ENCODE results near the gene TAF3. TPM values are rescaled to one million over a fixed set of nuclear protein-coding genes. Genes with fewer than 3 reads are reported as not detected.

The TAF3 gene
- total RNA-seq, 1 donor from 2014 or later: 9.1 TPM

GRCh38 chr10:8009031-8009430 lies 190.7 kb downstream of the TAF3 start:
- DNase-seq (ENCODE audit: extremely low spot score, unreplicated experiment): no peak
- H3K27me3 Mint-ChIP-seq (ENCODE audit: unreplicated experiment): no peaks in the 10 kb centered on the region
- no peak overlapping the region for H3K27ac Mint-ChIP-seq (ENCODE audit: unreplicated experiment)
- TF ChIP-seq CTCF (IDR thresholded peaks at IDR 0.05): no peak
- H3K9me3 Mint-ChIP-seq (ENCODE audit: unreplicated experiment): peaks cover 11% of the 10 kb centered on the region
- H3K4me1 Mint-ChIP-seq (ENCODE audit: unreplicated experiment): no peaks in the 10 kb centered on the region
- H3K4me3 Mint-ChIP-seq (ENCODE audit: unreplicated experiment): no peak overlapping the region
- peaks cover 20% of the 10 kb centered on the region for H3K36me3 Mint-ChIP-seq (ENCODE audit: unreplicated experiment)

GRCh38 chr10:8013006-8013405 lies 194.7 kb downstream of the TAF3 start:
- no peak overlapping the region for H3K27ac Mint-ChIP-seq (ENCODE audit: unreplicated experiment)
- no peak overlapping the region for H3K4me3 Mint-ChIP-seq (ENCODE audit: unreplicated experiment)
- H3K9me3 Mint-ChIP-seq (ENCODE audit: unreplicated experiment): no peaks in the 10 kb centered on the region
- H3K27me3 Mint-ChIP-seq (ENCODE audit: unreplicated experiment): no peaks in the 10 kb centered on the region
- TF ChIP-seq CTCF (IDR thresholded peaks at IDR 0.05): no peak
- peaks cover 11% of the 10 kb centered on the region for H3K4me1 Mint-ChIP-seq (ENCODE audit: unreplicated experiment)
- no peak for DNase-seq (ENCODE audit: extremely low spot score, unreplicated experiment)
- peaks cover 21% of the 10 kb centered on the region for H3K36me3 Mint-ChIP-seq (ENCODE audit: unreplicated experiment)

GRCh38 chr10:8013619-8014018 lies 195.3 kb downstream of the TAF3 start:
- peaks cover 21% of the 10 kb centered on the region for H3K36me3 Mint-ChIP-seq (ENCODE audit: unreplicated experiment)
- H3K27me3 Mint-ChIP-seq (ENCODE audit: unreplicated experiment): no peaks in the 10 kb centered on the region
- TF ChIP-seq CTCF (IDR thresholded peaks at IDR 0.05): no peak
- H3K4me3 Mint-ChIP-seq (ENCODE audit: unreplicated experiment): no peak overlapping the region
- H3K27ac Mint-ChIP-seq (ENCODE audit: unreplicated experiment): no peak overlapping the region
- no peaks in the 10 kb centered on the region for H3K9me3 Mint-ChIP-seq (ENCODE audit: unreplicated experiment)
- peaks cover 11% of the 10 kb centered on the region for H3K4me1 Mint-ChIP-seq (ENCODE audit: unreplicated experiment)
- DNase-seq (ENCODE audit: extremely low spot score, unreplicated experiment): no peak

GRCh38 chr10:8014649-8015048 lies 196.3 kb downstream of the TAF3 start:
- no peaks in the 10 kb centered on the region for H3K27me3 Mint-ChIP-seq (ENCODE audit: unreplicated experiment)
- H3K27ac Mint-ChIP-seq (ENCODE audit: unreplicated experiment): no peak overlapping the region
- DNase-seq (ENCODE audit: extremely low spot score, unreplicated experiment): no peak
- no peak for TF ChIP-seq CTCF (IDR thresholded peaks at IDR 0.05)
- H3K9me3 Mint-ChIP-seq (ENCODE audit: unreplicated experiment): no peaks in the 10 kb centered on the region
- no peak overlapping the region for H3K4me3 Mint-ChIP-seq (ENCODE audit: unreplicated experiment)
- H3K4me1 Mint-ChIP-seq (ENCODE audit: unreplicated experiment): peaks cover 11% of the 10 kb centered on the region
- H3K36me3 Mint-ChIP-seq (ENCODE audit: unreplicated experiment): peaks cover 21% of the 10 kb centered on the region

GRCh38 chr10:8017277-8017676 lies 199.0 kb downstream of the TAF3 start:
- Mint-ChIP-seq H3K27me3 (ENCODE audit: unreplicated experiment) (peaks cover 4% of the 10 kb centered on the region), H3K9me3 (ENCODE audit: unreplicated experiment) (no peaks in the 10 kb centered on the region), H3K4me3 (ENCODE audit: unreplicated experiment) (no peak overlapping the region), H3K27ac (ENCODE audit: unreplicated experiment) (peak overlapping the region; percentile 32), H3K36me3 (ENCODE audit: unreplicated experiment) (peaks cover 14% of the 10 kb centered on the region), H3K4me1 (ENCODE audit: unreplicated experiment) (peaks cover 11% of the 10 kb centered on the region)
- DNase-seq (ENCODE audit: extremely low spot score, unreplicated experiment): no peak
- no peak for TF ChIP-seq CTCF (IDR thresholded peaks at IDR 0.05)

All from osteocyte (in vitro differentiated cells).